ENCODE results near the gene SLIT1.
A peak's percentile ranks its signal among the peaks of the same experiment; 100 is the strongest.
"Not testable (repeated sequence)": the region's sequence is repeated elsewhere in the genome, so short reads cannot be mapped to it uniquely, and the experiment has no call there.

SLIT1 gene

GRCh38 chr10:97038688-97039087 is 147.1 kb downstream of the SLIT1 start:
- no peak for DNase-seq

DNA sequence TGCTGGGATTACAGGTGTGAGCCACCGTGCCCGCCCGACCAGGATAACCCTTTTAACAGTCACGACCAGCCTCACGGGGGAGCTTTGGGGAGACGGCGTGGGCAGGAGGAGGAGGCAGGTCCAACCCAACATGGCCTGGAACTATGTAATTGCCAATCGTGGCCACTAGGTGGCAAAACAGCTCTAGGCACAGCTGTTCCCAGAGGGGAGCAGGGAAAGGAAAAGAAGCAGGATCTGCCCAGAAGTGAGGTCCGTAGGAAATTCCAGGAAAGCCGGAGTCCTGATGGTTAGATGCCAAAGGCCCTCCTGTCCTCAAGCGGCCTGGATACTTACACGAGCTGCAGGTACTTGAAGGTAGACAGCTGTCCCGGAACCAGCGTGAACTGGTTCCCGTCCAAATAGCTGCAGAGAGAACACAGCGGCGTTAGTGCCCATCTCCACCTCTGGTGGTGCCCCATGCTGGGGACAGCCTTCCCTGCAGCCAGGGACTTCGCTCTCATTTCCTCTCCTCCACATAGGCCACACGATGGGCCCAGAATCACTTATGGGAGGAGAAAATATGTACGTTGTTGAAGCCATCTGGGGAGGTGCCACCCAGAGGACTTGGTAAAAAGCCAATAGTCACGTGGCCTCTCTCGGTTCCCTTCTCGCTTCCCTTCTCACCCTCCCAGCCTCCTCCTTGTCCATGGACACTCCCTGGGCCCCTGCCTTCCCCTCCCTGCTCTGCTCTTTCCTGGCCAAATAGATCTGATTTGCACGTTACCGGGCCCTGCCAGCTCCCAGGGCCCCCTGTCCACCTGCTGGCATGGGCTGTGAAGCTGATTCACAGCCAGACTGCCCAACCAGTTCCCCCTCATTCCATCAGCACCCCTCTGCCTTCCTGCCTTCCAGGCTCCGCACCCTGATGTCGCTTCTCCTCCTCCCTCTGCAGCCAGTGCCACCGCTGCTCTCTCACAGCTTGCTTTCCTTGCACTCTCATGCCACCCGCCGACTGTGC is 148.1 kb downstream of the SLIT1 start:
- DNase-seq: peak; percentile 71

DNA sequence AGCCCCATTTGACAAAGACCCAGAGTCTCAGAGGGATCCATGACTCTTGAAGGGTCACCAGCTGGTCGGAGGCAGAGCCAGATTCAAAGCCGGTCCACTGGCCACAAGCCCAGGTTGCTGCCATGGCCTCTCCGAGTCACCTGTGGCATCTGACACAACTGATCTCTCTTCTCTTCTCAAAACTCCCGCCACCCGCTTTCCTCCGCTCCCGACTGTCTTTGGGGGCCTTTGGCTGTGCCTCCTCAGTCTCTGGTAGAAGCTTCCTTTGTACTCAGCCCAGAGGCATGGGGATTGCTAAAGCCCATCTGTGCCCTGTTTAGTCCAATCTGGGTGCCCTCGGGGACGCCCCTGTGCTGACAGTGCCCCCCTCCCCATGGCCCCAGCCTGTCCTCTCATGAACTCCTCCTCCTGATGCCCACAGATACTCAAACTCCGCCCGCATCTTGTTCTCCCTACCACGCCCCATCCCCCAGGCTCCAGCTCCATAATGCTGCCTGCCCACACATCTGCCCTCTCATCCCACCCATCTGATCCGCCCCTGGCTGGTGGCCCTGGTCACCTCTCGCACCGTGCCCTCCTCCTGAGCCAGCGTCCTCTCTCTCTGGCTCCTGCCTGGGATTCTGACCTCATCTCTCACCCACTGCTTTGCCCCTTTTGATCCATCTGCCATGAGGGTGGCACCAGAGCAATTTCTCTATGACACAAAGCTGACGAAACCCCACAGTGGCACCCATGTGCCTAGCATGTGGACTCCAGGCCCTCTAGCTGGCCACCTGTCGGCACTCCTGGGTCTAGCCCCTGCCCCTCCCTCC is 150.6 kb downstream of the SLIT1 start:
- DNase-seq: no peak

DNA sequence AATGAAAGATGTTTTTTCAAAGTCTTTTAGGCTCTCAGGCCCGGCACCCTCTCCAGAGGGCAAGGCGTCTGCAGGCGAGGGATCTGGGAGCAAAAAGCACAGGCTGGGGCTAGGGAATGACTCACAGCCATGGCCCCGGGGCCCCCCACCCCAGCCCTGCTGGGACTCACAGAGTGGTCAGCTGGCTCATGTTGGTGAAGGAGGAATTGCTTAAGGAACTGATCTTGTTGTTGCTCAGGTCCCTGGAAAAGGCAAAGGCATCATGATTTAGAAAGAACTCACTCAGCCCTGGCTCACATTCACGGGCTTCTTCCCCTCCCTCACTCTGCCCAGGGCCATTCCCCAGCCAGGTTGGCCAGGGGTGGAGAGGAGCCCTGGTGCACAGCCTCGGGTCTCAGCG is 151.5 kb downstream of the SLIT1 start:
- DNase-seq: no peak

DNA sequence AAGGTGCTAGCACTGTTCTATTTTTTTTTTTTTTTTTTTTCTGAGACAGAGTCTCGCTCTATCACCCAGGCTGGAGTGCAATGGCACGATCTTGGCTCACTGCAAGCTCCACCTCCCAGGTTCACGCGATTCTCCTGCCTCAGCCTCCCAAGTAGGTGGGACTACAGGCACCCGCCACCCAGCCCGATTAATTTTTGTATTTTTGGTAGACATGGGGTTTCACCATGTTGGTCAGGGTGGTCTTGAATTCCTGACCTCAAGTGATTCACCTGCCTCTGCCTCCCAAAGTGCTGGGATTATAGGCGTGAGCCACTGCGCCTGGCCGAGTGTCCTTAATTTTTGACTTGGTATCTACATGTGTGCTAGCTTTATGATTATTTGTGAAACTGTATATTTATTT is 151.9 kb downstream of the SLIT1 start:
- not testable (repeated sequence) for DNase-seq

- no peak for DNase-seq
Measured at GRCh38 chr10:97032624-97033023, 153.1 kb downstream of the SLIT1 start.

- DNase-seq: no peak
Measured at GRCh38 chr10:97031459-97031858, 154.3 kb downstream of the SLIT1 start.

DNA sequence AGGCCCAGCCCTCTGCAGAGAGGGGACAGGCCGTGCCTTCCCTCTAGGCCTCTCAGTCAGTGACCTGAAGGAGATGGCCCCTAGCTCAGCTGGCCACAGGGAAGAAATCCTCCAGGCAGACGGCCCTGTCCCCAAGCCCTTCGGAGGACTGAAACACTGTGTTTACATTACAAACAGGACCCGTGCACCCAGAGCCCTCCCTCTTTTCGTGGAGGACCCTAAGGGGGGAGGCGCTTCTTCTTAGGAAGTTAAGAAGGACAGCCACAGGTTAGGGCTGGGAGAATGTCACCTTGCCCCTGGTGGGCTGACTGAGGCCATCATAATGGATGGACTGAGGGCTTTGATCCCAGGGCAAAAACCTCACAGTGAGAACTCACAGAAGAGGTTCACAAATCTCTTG is 154.9 kb downstream of the SLIT1 start:
- DNase-seq: no peak

DNA sequence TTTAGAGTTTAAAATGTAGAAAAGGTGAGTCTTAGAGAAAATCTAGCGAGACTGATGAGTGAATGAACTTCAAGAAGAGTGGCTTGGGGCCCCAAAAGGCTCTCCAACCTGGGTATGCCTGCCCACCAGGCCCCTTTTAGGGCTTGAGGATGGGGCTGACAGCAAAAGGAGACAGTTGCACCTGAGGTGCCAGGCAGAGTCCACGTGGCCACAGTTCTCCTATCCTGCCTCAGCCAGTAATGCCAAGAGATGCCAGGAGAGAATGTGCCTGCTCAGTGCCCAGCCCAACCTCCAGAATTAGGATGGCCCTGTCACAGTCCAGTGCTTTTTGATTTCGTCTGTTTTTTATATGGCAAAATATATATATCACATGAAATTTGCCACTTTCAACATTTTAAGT is 156.5 kb downstream of the SLIT1 start:
- no peak for DNase-seq

DNA sequence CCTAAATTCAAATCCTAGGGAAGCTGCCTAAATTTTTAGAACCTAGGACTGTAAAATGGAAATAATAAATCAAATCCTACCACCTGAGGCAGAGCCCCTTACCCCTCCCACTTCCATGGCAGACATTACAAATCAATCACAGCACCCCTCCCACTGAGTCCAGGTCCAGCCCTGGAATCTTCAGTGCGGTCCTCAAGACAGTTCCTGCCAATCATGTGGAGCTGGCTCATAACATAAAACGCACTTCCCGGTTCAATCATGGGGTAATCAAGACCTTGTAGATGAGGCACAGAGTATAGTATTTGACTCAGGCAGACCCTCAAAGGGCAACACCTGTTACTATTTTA is 157.0 kb downstream of the SLIT1 start:
- no peak for DNase-seq

DNA sequence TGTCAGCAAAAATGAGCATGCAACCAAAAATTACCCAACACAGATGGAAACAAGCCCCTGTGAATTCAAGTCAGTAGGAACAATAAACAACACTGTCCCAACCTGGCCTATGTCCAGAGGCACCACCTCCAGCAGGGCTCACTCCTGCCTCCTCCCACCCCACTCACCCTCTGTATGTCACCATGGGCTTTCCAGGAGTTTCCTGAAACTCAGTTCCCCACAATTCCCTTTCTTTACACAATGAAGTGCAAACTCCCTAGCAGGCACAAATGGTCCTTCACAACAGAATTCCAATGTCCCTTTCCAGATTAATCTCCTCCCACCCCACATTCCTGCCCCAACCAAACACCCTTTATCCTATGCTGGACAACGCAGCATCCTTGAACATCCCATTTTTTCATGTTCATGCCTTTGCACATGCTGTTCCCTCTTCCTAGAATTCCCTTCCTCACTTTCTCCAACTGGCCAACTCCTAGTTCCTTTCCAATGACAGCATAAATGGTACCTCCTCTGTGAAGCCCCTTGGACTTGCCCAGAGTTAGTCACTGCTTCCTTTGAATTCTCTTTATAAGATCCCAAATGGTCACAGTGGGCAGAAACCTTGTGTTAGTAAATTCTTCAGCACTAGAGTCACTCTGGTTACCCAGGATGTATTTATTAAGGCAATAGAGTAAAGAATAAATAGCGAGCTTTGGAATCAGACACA is 157.5 kb downstream of the SLIT1 start:
- no peak for DNase-seq

GRCh38 chr10:97025613-97026242 is 160.0 kb downstream of the SLIT1 start:
- peak; percentile 53 for DNase-seq

GRCh38 chr10:97024168-97025073 is 161.3 kb downstream of the SLIT1 start:
- DNase-seq: no peak

DNA sequence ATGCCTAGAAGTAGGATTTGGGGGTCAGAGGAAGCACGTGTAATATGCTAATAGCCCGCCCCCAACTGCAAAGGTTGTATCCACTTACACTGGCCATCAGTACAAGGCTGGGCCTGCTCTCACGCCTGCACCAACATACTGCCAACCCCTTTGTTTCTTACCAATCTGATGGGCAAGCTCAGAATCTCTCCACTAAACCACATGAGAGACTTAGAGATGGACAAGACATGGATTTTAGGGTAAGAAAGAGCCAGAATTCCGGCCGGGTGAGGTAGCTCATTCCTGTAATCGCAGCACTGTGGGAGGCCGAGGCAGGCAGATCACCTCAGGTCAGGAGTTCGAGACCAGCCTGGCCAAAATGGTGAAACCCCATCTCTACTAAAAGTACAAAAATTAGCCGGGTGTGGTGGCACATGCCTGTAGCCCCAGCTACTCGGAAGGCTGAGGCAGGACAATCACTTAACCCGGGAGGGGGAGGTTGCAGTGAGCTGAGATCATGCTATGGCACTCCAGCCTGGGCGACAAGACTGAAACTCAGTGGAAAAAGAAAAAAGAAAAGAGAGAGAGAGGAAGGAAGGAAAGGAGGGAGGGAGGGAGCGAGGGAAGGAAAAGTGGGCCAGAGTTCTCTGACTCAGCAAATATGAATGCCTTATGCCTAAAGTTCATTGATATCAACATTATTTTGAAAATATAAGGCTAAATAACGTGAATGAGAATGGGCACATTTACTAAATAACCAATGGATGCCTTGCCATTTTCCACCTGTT is 162.2 kb downstream of the SLIT1 start:
- no peak for DNase-seq

- no peak for DNase-seq
Measured at GRCh38 chr10:97022616-97023015, 163.1 kb downstream of the SLIT1 start.

- no peak for DNase-seq
Measured at GRCh38 chr10:97020452-97021400, 165.0 kb downstream of the SLIT1 start.

- DNase-seq: no peak
Measured at GRCh38 chr10:97019213-97019844, 166.4 kb downstream of the SLIT1 start.

DNA sequence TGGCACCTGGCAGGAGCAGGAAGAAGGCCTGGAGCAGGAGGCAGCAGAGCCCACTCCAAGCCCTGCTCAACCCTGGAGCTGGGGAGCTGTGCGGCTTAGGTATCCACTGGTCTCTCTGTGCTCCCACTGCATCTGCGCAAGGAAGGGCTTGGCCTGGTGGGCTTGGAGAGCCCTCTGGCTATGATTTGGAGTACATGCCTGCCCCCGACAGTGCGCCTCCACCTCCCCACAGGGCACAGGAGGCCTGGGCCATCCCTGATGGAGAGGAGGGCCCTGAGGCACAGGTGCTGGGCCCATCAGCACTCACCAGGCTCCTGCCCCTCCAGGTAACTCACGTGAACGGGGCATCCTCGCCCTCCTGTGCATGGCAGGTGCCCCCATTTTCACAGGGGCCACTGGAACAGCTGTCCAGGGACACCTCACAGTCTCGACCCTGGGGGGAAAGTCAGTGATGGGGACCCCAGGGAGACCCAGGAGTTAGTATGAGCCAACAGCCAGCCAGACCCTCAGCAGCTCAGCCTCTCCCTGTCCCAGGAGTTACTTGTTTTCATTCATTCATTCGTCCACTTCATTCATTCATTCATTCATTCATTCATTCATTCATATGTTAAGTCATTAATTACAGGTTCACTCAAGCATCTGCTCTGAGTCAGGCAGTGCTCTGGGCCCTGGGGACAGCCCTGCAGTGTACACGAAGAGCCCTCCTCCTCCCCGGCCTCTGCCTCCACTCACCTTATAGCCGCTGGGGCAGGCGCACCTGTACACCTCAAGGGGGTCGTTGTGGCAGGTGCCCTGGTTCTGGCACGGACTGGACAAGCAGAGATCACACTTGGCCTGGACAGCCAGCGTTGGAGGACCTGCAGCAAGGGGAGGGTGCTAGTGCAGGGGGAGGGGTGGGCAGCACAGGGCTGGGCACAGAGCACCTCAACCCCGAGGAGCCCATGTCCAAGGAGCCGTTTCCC is 167.2 kb downstream of the SLIT1 start:
- no peak for DNase-seq
